ENCODE measurements around the gene AKAP9. TPM values are rescaled to one million over a fixed set of nuclear protein-coding genes. Genes with fewer than 3 reads are reported as not detected.

Gene AKAP9
- total and polyA plus RNA-seq, 12 donors = 22.7 to 122 (median 54.0) TPM

DNA sequence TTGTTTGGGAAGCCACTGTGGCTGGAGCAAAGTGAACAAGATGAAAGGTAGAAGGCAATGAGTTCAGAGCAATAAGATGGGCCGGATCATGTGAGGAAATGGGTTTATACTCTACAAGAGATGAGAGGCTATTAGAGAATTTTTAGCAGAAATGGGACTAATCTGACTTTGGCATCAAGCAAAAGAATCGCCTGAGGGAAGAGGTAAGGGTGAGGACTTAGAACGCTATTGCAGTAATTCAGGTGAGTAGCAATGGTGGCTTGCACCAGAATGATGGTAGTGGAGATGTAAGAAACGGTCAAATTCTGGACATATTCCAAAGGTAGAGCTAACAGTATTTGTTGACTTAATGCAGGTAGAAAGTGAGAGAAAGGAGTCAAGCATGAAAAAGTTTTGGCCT, 29.5 kb upstream of the AKAP9 start:
- Histone ChIP-seq H3K4me3 (no peak overlapping the region), H3K27me3 (no peaks in the 10 kb centered on the region), H3K9me3 (replicated peaks in 1 of 3) (no peaks in the 10 kb centered on the region), H3K4me1 (replicated peaks in 1 of 2) (no peaks in the 10 kb centered on the region), H3K27ac (no peak overlapping the region), H3K36me3 (replicated peaks in 1 of 2) (no peaks in the 10 kb centered on the region)
- DNase-seq = no peak
- intact Hi-C loops (cut with DNase I) = no loop called here
- WGBS, 4 donors = 90 to 94% (median 90%) methylated on average over 4 of the region's 4 CpGs
- TF ChIP-seq POLR2A (IDR thresholded peaks at IDR 0.05) = no peak
- TF ChIP-seq, protein P1, sequence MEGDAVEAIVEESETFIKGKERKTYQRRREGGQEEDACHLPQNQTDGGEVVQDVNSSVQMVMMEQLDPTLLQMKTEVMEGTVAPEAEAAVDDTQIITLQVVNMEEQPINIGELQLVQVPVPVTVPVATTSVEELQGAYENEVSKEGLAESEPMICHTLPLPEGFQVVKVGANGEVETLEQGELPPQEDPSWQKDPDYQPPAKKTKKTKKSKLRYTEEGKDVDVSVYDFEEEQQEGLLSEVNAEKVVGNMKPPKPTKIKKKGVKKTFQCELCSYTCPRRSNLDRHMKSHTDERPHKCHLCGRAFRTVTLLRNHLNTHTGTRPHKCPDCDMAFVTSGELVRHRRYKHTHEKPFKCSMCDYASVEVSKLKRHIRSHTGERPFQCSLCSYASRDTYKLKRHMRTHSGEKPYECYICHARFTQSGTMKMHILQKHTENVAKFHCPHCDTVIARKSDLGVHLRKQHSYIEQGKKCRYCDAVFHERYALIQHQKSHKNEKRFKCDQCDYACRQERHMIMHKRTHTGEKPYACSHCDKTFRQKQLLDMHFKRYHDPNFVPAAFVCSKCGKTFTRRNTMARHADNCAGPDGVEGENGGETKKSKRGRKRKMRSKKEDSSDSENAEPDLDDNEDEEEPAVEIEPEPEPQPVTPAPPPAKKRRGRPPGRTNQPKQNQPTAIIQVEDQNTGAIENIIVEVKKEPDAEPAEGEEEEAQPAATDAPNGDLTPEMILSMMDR (IDR thresholded peaks at IDR 0.05) = no peak

DNA sequence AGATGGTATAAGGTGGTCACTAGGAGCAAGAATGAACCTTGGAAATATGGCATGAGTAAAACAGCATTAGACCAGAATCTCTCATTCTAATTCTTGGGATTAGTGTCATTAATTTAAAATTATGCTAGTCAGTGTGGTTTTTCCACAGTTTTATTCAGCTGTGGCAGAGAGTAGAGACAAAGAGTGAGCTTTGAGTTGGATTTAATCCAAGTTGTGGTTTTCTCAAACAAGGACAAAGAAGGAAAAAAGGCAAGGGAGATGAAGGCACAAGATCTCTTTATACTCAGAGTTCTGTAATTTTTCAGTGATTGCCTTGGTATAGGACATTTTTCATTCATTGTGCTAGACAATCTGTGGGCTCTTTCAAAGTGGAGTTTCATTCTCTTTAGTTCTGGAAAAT, 28.2 kb upstream of the AKAP9 start:
- H3K4me1 ChIP-seq (replicated peaks in 1 of 2) = no peaks in the 10 kb centered on the region
- TF ChIP-seq, protein P1 (IDR thresholded peaks at IDR 0.05) = no peak
- TF ChIP-seq POLR2A (IDR thresholded peaks at IDR 0.05) = no peak
- DNase-seq = no peak
- intact Hi-C loops (cut with DNase I) = no loop called here
- no peaks in the 10 kb centered on the region for H3K27me3 ChIP-seq
- no peaks in the 10 kb centered on the region for H3K36me3 ChIP-seq (replicated peaks in 1 of 2)
- no peak overlapping the region for H3K27ac ChIP-seq
- no peaks in the 10 kb centered on the region for H3K9me3 ChIP-seq (replicated peaks in 1 of 3)
- H3K4me3 ChIP-seq = no peak overlapping the region

DNA sequence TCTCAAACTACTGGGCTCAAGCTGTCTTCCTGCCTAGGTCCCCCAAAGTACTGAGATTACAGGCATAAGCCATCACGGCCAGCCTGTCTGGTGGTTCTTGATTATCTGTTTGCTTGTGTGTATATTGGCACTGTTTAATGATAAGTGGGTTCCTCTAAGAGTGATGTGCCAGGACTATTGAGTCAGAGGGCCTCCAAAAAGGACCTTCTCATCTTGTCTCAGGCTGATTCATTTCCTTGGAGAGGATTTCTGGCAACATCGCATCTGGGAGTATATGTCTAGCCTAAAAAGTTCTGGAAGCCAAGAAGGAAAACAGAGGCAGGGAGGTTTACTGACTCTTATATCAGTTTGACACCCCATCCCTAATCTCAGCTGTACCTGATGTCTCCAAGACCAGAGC, 27.1 kb upstream of the AKAP9 start:
- Histone ChIP-seq H3K36me3 (replicated peaks in 1 of 2) (no peaks in the 10 kb centered on the region), H3K27ac (no peak overlapping the region), H3K4me1 (replicated peaks in 1 of 2) (no peaks in the 10 kb centered on the region), H3K9me3 (replicated peaks in 1 of 3) (no peaks in the 10 kb centered on the region), H3K27me3 (no peaks in the 10 kb centered on the region), H3K4me3 (no peak overlapping the region)
- peak in 3 of 7 donors; percentile 11 to 36 (median 16) for DNase-seq
- no peak for TF ChIP-seq POLR2A (IDR thresholded peaks at IDR 0.05)
- TF ChIP-seq, protein P1 (IDR thresholded peaks at IDR 0.05) = no peak
- 51 to 78% (median 73%) methylated on average over 2 of the region's 2 CpGs for WGBS, 4 donors
- intact Hi-C loops (cut with DNase I) = no loop called here

DNA sequence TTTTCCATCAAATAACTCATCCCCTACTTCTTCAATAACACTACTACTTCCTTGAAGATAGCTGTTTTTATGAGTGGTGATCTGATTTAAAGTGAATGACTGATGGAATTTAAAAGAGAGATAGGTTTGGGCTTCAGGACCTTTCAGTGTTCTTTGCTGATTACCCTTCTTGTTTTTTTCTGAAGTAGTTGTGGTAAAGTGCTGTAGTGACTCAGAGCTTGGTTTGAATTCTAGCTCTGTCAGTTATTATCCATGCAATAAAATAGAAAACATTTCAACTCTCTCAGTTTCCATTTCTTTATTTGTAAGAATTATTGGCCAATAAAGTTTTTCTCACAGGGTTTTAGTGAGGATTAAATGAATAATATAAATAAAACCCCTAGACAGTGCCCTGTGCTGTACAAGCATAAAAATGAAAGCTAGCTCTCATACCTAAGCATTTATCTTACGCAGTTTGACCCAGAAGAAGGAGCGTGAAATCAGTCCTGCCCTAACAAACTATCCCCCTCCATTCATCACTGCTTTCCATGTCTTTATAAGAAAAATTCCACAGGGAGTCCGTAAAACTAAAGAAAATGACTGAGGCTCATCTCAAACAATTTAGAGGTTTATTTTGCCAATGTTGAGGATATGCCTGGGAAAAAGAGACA, 25.1 kb upstream of the AKAP9 start:
- H3K4me1 ChIP-seq (replicated peaks in 1 of 2) = no peaks in the 10 kb centered on the region
- WGBS, 4 donors = 84 to 94% (median 90%) methylated on average over 3 of the region's 3 CpGs
- TF ChIP-seq POLR2A (IDR thresholded peaks at IDR 0.05) = no peak
- TF ChIP-seq, protein P1 (IDR thresholded peaks at IDR 0.05) = no peak

More for the DNA sequence above, 25.1 kb upstream of the AKAP9 start:
- DNase-seq = no peak
- intact Hi-C loops (cut with DNase I) = no loop called here
- Histone ChIP-seq H3K27ac (no peak overlapping the region), H3K9me3 (replicated peaks in 1 of 3) (no peaks in the 10 kb centered on the region), H3K36me3 (replicated peaks in 1 of 2) (no peaks in the 10 kb centered on the region), H3K27me3 (no peaks in the 10 kb centered on the region), H3K4me3 (no peak overlapping the region)
